ENCODE results near the gene PAQR7.

Gene PAQR7

GRCh38 chr1:25873120-25873519 lies 2.4 kb downstream of the PAQR7 start:
- H3K4me3 Mint-ChIP-seq: peak overlapping the region; percentile 62 to 65 (median 64)
- H3K4me1 Mint-ChIP-seq: peaks cover 20% of the 10 kb centered on the region
- H3K27ac Mint-ChIP-seq: peak overlapping the region; percentile 71 to 99 (median 92)
- no peaks in the 10 kb centered on the region for H3K9me3 Mint-ChIP-seq
- TF ChIP-seq CTCF (IDR thresholded peaks at IDR 0.05; ENCODE audit: unreplicated experiment in 3 of 3): no peak
- no peaks in the 10 kb centered on the region for H3K36me3 Mint-ChIP-seq (ENCODE audit: low read depth)
- H3K27me3 Mint-ChIP-seq (ENCODE audit: low read depth): peaks cover 8% of the 10 kb centered on the region

DNA sequence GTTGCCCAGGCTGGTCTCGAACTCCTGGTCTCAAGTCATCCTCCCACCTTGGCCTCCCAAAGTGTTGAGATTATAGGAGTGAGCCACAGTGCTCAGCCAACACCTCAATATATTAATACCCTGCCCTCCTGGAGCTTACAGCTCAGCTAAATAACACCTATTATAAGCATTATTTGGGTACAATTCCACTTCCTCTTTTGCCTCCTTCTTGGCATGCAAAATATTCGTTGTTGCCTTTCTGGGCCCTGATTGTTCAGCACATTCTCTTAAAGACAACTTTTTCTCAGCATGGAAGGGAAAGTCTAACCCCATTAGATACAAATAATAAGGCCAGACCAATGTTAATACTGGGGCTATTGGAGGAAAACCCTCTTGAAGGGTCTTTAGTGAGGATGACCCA lies 2.8 kb downstream of the PAQR7 start:
- H3K4me3 Mint-ChIP-seq: peak overlapping the region in 2 of 3 experiments; percentile 53 to 65
- H3K9me3 Mint-ChIP-seq: no peaks in the 10 kb centered on the region
- no peak for TF ChIP-seq CTCF (IDR thresholded peaks at IDR 0.05; ENCODE audit: unreplicated experiment in 3 of 3)
- peak overlapping the region; percentile 71 to 99 (median 92) for H3K27ac Mint-ChIP-seq
- no peaks in the 10 kb centered on the region for H3K36me3 Mint-ChIP-seq (ENCODE audit: low read depth)
- H3K4me1 Mint-ChIP-seq: peaks cover 22% of the 10 kb centered on the region
- H3K27me3 Mint-ChIP-seq (ENCODE audit: low read depth): peaks cover 8% of the 10 kb centered on the region

DNA sequence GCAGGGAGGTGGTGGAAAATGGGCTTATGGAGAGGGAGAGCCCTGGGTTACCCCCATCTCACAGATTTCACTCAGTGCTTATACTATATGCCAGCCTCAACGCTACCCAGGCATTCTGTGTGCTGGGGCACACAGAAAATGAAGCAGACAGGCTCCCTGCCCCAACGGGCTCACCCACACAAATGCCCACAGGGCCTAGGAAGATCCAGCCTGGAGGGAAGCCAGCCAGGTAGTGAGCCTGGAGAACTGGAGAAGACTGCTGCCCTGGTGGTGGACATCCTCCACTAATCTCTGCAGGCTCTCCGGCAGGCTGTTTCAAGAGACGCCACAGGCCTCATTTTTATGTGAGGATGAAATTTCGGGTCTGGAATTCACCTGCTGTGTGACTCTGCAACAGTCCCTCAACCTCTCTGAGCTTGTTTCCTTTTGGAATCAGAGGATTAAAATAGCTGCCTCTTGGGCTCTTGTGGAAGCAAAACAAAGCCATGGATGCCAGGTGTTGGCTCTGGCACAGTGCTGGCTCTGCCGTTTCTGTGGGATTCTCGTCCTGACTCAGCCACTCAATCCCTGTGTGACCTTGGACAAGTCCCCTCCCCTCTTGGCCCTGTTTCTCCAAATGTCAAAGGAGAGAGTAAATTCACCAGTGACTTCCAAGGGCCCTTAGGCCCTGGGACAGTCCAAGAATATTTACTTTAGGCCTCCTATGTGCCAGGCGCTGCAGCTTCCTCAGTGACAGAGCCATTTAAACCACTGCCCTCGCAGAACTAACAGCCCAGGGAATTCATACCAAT lies 3.6 kb downstream of the PAQR7 start:
- peaks cover 8% of the 10 kb centered on the region for H3K27me3 Mint-ChIP-seq (ENCODE audit: low read depth)
- H3K4me1 Mint-ChIP-seq: peaks cover 28% of the 10 kb centered on the region
- no peaks in the 10 kb centered on the region for H3K36me3 Mint-ChIP-seq (ENCODE audit: low read depth)

DNA sequence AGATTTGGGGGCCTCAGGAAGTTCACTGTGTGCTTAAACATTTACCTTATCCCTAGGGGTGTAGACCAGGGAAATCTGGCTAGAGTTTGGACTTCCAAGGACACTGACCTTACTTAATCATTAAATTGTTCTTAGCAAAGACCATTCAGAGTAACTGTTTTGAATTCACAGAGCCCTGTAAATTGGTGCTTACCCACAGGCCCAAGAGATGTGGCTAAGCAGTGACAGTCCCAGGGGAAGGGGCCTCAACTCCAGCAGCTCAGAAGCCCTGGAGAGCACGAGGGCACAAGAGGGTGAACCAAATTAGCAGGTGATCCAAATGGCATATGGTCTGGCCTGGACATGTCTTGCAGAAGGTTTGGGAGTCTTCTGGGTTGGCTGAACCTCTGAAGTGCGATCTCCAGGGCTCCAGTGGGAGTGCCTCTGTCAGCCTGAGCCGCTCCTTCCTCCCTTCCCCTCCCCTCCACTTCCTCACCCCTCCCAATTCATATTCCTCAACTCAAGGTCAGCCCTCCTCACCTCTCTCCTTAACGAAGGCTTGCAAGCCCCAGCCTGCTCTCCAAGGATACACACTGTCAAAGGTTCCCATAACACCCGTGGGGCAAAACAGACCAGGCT lies 4.3 kb downstream of the PAQR7 start:
- Mint-ChIP-seq H3K4me3 (peak overlapping the region in 2 of 3 experiments; percentile 27 to 41), H3K4me1 (peaks cover 25% of the 10 kb centered on the region), H3K27ac (peak overlapping the region; percentile 74 to 91 (median 80)), H3K36me3 (ENCODE audit: low read depth) (peaks cover 3% of the 10 kb centered on the region), H3K27me3 (ENCODE audit: low read depth) (peaks cover 3% of the 10 kb centered on the region), H3K9me3 (no peaks in the 10 kb centered on the region)
- TF ChIP-seq CTCF (IDR thresholded peaks at IDR 0.05; ENCODE audit: unreplicated experiment in 3 of 3): no peak

More for the DNA sequence above, 3.6 kb downstream of the PAQR7 start:
- no peak for TF ChIP-seq CTCF (IDR thresholded peaks at IDR 0.05; ENCODE audit: unreplicated experiment in 3 of 3)
- Mint-ChIP-seq H3K4me3 (peak overlapping the region in 2 of 3 experiments; percentile 27 to 41), H3K27ac (peak overlapping the region; percentile 74 to 99 (median 80)), H3K9me3 (no peaks in the 10 kb centered on the region)

DNA sequence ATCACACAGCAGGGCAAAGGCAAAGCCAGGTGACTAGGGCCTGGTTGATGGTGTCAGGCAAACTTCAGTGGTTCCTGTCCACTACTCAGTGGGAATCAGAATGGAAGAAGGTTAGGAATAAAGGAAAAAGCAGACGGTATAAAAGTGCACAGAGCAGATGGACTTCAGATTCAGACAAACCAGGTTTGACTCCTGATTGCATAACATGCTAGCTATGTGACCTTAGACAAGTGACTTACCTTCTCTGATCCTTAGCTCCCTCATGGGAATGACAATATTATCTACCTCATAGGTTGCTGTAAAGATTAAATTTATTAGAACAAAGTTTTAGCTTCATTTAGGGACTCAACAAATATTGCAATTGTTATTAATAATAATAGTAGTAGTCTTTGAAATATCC lies 4.9 kb downstream of the PAQR7 start:
- TF ChIP-seq CTCF (IDR thresholded peaks at IDR 0.05; ENCODE audit: unreplicated experiment in 3 of 3): no peak
- H3K4me3 Mint-ChIP-seq: peak overlapping the region in 2 of 3 experiments; percentile 27 to 47
- no peaks in the 10 kb centered on the region for H3K9me3 Mint-ChIP-seq
- peaks cover 23% of the 10 kb centered on the region for H3K4me1 Mint-ChIP-seq
- peaks cover 6% of the 10 kb centered on the region for H3K36me3 Mint-ChIP-seq (ENCODE audit: low read depth)
- H3K27ac Mint-ChIP-seq: peak overlapping the region; percentile 74 to 91 (median 80)
- H3K27me3 Mint-ChIP-seq (ENCODE audit: low read depth): no peaks in the 10 kb centered on the region

Data from nephron (organoid).